IPS DF 4.7 (cell line): ENCODE measurements around the gene MAGI2.

Experiments used
- DNase-seq: peaks from one replicate; pipeline ENCODE4 v3.0.0-alpha.2; 2013; ENCODE audit warnings: low spot score; ENCODE audit errors: extremely low read depth

The MAGI2 gene

GRCh38 chr7:78752554-78752953 lies 700.9 kb downstream of the MAGI2 start:
- DNase-seq, result no peak

GRCh38 chr7:78751253-78751652 lies 702.2 kb downstream of the MAGI2 start:
- DNase-seq, result no peak

- no peak for DNase-seq
These were observed 704.3 kb downstream of the MAGI2 start for GRCh38 chr7:78749052-78749746.

- no peak for DNase-seq
These were observed 705.9 kb downstream of the MAGI2 start for GRCh38 chr7:78747592-78747991.

GRCh38 chr7:78746301-78746700 lies 707.2 kb downstream of the MAGI2 start:
- no peak for DNase-seq

- no peak for DNase-seq
These were observed 710.8 kb downstream of the MAGI2 start for GRCh38 chr7:78742694-78743093.

- no peak for DNase-seq
These were observed 716.9 kb downstream of the MAGI2 start for GRCh38 chr7:78736548-78736947.

GRCh38 chr7:78734626-78735025 lies 718.8 kb downstream of the MAGI2 start:
- DNase-seq, result no peak

GRCh38 chr7:78720066-78720465 lies 733.4 kb downstream of the MAGI2 start:
- no peak for DNase-seq

- no peak for DNase-seq
These were observed 735.3 kb downstream of the MAGI2 start for GRCh38 chr7:78718212-78718611.

- no peak for DNase-seq
These were observed 736.6 kb downstream of the MAGI2 start for GRCh38 chr7:78716876-78717275.

GRCh38 chr7:78714356-78714755 lies 739.1 kb downstream of the MAGI2 start:
- no peak for DNase-seq

GRCh38 chr7:78712111-78712510 lies 741.4 kb downstream of the MAGI2 start:
- DNase-seq, result no peak

- no peak for DNase-seq
These were observed 743.8 kb downstream of the MAGI2 start for GRCh38 chr7:78709658-78710057.

GRCh38 chr7:78704504-78704903 lies 749.0 kb downstream of the MAGI2 start:
- no peak for DNase-seq

- DNase-seq, result no peak
These were observed 750.1 kb downstream of the MAGI2 start for GRCh38 chr7:78703391-78703790.

- no peak for DNase-seq
These were observed 750.7 kb downstream of the MAGI2 start for GRCh38 chr7:78702770-78703169.

- DNase-seq, result no peak
These were observed 757.6 kb downstream of the MAGI2 start for GRCh38 chr7:78695826-78696225.

GRCh38 chr7:78691584-78691983 lies 761.9 kb downstream of the MAGI2 start:
- no peak for DNase-seq

- no peak for DNase-seq
These were observed 763.3 kb downstream of the MAGI2 start for GRCh38 chr7:78690174-78690573.

- DNase-seq, result no peak
These were observed 765.1 kb downstream of the MAGI2 start for GRCh38 chr7:78688376-78688775.

- DNase-seq, result no peak
These were observed 767.3 kb downstream of the MAGI2 start for GRCh38 chr7:78686189-78686588.

GRCh38 chr7:78684201-78684600 lies 769.3 kb downstream of the MAGI2 start:
- DNase-seq, result no peak

- DNase-seq, result no peak
These were observed 769.9 kb downstream of the MAGI2 start for GRCh38 chr7:78683566-78683965.
